ENCODE results near the gene TRPV5.

Gene TRPV5

GRCh38 chr7:142939226-142939910, 5.8 kb upstream of the TRPV5 start, which contains the start of gene LLCFC1:
TSS of gene LLCFC1 (plus strand) at chr7:142939484. CDS start at chr7:142939622, 138 bp downstream.
- peak in 1 of 2 donors; percentile 4 for DNase-seq

- DNase-seq: no peak
Measured at GRCh38 chr7:142938611-142939010, 5.1 kb upstream of the TRPV5 start.

- DNase-seq: no peak
Measured at GRCh38 chr7:142935941-142936565, 2.5 kb upstream of the TRPV5 start.

GRCh38 chr7:142934056-142934455, 510 bp upstream of the TRPV5 start:
- DNase-seq: no peak

GRCh38 chr7:142933092-142933475, 462 bp downstream of the TRPV5 start:
- DNase-seq: no peak

- no peak for DNase-seq
Measured at GRCh38 chr7:142932386-142933091, 1.0 kb downstream of the TRPV5 start.

GRCh38 chr7:142930126-142930730, 3.3 kb downstream of the TRPV5 start:
- DNase-seq: no peak

GRCh38 chr7:142927949-142928348, 5.6 kb downstream of the TRPV5 start:
- no peak for DNase-seq

- no peak for DNase-seq
Measured at GRCh38 chr7:142927085-142927745, 6.3 kb downstream of the TRPV5 start.

- DNase-seq: no peak
Measured at GRCh38 chr7:142925413-142925812, 8.1 kb downstream of the TRPV5 start.

- DNase-seq: no peak
Measured at GRCh38 chr7:142923391-142923790, 10.2 kb downstream of the TRPV5 start.

GRCh38 chr7:142919656-142920055, 13.9 kb downstream of the TRPV5 start:
- DNase-seq: no peak

- DNase-seq: no peak
Measured at GRCh38 chr7:142918901-142919300, 14.6 kb downstream of the TRPV5 start.

GRCh38 chr7:142917447-142917846, 16.1 kb downstream of the TRPV5 start:
- no peak for DNase-seq

- DNase-seq: no peak
Measured at GRCh38 chr7:142916508-142916907, 17.0 kb downstream of the TRPV5 start.

GRCh38 chr7:142915315-142915714, 18.2 kb downstream of the TRPV5 start:
- no peak for DNase-seq

GRCh38 chr7:142914121-142914520, 19.4 kb downstream of the TRPV5 start:
- DNase-seq: no peak

GRCh38 chr7:142913566-142913965, 20.0 kb downstream of the TRPV5 start:
- DNase-seq: no peak

GRCh38 chr7:142913051-142913450, 20.5 kb downstream of the TRPV5 start:
- DNase-seq: no peak

- no peak for DNase-seq
Measured at GRCh38 chr7:142910481-142910880, 23.1 kb downstream of the TRPV5 start.

- no peak for DNase-seq
Measured at GRCh38 chr7:142910031-142910433, 23.5 kb downstream of the TRPV5 start.

- no peak for DNase-seq
Measured at GRCh38 chr7:142908921-142909890, 24.3 kb downstream of the TRPV5 start.

Data from activated CD4-positive, alpha-beta T cell treated with anti-CD3 and anti-CD28 coated beads for 4 hours (primary cell).